NCI-H2227 (cell line): ENCODE data around the gene PRKCD.

Source experiments
- DNase-seq: peaks from one replicate; lab custom pipeline; 2025; ENCODE audit not compliant: unreplicated experiment; lab: John Stamatoyannopoulos, UW

Gene PRKCD

GRCh38 chr3:53169832-53170324, 8.9 kb downstream of the PRKCD start:
- DNase-seq = no peak

DNA sequence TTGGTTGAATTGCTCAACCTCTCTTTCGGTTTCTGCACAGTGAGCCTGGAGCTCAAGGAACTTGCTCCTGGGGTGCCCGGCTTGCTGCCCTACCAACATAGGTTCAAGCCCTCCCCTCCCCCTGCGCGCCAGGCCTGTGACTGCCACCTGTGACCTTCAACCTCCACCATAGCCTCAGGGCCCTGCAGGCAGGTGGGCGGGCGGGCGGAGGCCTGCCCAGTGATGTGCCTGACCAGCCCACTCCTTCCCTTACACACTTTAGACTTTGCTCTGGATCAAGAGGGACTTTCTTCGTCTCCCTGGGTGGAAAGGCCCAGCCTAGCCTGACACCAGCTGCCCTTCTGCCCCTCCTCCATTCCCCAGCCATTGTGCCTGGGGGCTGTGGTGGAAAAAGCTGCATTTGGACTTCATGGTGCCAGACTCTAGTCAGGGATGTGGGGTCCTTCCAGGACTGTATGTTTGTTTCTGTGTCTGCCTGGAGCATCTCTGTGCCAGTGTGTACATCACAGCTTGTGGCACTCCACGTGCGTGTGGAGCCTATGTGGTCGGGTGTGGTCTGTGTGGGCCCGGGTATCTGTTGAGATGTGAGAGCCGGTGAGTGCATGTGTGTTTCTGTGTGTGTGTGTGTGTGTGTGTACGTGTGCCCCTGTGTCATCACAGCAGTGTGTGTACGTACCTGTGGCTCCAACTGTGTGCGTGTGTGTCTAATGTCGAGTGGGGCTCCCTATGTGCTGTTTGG, 9.5 kb downstream of the PRKCD start:
- DNase-seq = no peak

DNA sequence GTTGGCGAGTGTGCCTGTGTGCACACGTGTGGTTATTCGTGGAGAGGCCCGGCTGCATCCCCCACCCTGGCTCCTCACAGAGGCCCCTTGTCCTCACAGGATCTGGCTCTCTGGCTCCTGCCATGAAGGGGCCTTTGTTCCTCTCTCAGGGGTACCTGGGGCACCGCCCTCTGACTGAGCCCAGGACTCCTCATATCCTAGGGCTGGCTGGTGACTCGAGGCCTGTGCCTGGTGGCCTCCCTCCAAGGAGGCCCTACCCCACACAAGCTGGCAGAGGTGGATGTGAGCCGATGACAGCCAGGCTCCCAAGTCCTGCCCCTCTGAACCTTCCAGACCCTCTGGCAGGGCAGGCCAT, 10.0 kb downstream of the PRKCD start:
- no peak for DNase-seq

- no peak for DNase-seq
Measured at GRCh38 chr3:53171827-53172505, 11.0 kb downstream of the PRKCD start.

- no peak for DNase-seq
Measured at GRCh38 chr3:53173107-53173506, 12.1 kb downstream of the PRKCD start.

DNA sequence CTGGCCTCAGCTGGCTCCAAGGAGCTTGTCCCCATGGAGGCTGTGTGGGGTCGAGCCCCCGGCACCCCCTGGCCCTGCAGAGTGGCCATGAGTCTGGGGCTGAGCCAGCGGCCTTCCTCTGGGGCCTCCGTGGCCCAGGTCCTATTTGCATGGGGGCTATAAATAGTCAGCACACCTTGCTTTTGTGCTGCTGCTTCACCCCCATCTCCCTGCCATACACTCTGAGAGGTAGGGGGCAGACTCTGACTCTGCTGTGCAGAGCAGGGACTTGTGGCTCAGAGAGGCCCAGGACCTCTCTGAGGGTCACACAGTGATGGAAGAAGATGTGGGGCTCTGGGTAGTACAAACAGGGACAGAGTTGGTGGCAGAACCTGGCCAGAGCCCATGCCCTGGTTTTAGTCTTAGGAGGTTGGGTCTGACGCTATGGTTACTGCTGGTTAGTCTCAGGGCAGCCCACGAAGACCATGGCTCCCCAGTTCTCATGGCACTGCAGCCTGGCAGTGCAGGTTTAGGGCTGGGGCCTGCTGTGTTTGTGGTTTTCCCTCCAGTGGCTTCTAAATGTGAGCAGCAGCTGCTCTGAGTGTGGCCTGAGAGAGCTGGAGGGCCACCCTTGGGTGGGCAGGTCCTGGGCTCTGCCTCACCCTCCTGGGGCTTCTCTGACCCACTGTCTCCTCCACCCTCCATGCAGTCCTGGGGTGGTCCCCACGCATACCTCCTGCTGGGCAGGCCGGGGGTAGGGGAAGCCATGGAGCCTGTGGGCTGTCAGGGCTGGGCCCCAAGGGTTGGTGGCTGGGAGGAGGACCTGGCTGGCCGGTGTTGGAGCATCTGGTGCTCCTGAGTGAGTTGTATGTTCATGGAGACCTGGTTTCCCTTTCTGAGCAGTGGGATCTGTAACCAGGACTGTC, 13.6 kb downstream of the PRKCD start:
- no peak for DNase-seq

DNA sequence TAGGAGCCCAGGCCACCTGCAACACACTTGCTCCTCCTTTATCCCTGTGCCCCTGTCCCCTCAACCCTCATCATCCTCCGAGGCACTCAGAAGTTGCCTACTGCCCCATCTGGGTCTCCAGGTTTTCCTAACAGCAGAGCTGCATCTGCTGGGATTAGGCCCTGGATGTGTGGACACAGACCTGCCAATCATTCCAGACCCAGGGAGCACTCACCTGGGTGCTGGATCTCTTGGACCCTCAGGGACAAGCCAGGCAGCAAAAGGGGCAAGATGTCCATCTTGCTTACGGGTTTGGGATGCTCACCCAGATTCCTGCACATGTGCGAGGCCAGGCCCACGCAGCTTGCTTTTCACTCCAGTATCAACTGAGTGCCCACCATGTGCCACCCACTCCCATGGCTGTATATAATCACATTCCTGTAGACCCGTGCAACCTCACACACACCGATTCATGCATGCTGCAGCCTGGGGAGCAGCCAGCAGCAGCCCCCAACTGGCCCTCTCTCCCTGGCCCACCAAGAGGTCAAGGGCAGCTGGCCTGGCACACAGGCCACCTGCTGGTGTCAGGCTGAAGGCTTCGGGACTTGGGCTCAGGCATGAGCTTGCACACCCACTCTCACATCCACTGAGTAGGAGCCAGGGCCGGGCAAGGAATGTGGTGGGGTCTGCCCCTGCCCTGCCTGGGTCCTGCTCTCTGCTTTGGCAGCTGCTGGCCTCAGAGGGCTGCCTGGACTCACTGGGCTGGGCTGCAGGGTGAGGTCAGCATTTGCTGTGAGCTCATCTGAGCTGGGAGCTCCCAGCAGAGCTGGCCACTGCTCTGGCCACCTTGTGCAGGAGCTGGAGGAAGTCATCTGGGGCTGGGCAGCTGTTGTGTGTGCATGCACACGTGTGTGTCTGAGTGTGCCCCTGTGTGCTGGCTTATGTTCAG, 14.9 kb downstream of the PRKCD start:
- no peak for DNase-seq

GRCh38 chr3:53178246-53178645, 17.2 kb downstream of the PRKCD start:
- DNase-seq = no peak

GRCh38 chr3:53179580-53179979, 18.6 kb downstream of the PRKCD start:
- no peak for DNase-seq

GRCh38 chr3:53180305-53181023, 19.5 kb downstream of the PRKCD start:
- no peak for DNase-seq

DNA sequence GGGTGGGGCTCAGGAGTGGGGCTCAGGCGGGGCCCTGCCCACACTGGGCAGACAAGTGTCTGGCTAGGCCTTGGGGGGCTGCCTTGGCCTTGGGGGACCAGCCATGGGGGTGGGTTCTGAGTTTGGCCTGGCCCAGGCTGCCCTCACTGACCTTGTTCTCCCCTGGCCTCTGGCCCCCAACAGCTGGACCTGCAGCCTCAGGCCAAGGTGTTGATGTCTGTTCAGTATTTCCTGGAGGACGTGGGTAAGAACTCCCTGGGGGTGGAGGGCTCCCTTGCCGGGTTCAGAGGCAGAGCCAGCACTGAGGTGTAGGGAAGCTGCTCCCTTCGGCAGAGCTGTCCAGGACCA, 20.0 kb downstream of the PRKCD start:
- DNase-seq = no peak

GRCh38 chr3:53181528-53181927, 20.5 kb downstream of the PRKCD start:
- DNase-seq = no peak

DNA sequence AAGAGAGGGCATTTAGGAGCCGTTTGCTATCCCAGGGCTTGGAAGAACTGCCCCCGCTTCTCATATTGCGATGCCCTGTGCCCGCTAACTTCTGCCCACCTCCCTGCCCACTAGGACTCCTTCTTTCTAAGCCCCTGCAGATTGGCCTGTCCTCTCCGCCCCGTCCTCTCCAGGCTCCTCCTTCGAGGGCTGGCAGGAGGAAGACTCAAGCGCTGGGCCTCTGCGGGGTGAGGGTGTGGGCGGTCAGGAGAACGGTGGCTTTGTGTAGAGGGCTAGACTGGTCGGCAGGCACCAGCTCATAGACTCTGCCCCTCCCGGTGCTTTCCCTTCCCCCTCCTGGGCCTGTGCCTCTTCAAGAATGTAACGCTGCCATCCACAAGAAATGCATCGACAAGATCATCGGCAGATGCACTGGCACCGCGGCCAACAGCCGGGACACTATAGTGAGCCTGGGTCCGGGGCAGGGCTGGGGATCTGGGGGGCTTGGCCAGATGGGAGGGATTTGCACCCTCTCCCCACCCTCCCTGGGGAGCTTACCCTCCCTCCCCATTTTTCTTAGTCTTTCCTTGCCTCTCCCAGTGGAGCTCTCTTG, 21.9 kb downstream of the PRKCD start:
- no peak for DNase-seq

GRCh38 chr3:53183514-53183913, 22.5 kb downstream of the PRKCD start:
- DNase-seq = no peak

GRCh38 chr3:53184701-53185100, 23.7 kb downstream of the PRKCD start:
- no peak for DNase-seq

DNA sequence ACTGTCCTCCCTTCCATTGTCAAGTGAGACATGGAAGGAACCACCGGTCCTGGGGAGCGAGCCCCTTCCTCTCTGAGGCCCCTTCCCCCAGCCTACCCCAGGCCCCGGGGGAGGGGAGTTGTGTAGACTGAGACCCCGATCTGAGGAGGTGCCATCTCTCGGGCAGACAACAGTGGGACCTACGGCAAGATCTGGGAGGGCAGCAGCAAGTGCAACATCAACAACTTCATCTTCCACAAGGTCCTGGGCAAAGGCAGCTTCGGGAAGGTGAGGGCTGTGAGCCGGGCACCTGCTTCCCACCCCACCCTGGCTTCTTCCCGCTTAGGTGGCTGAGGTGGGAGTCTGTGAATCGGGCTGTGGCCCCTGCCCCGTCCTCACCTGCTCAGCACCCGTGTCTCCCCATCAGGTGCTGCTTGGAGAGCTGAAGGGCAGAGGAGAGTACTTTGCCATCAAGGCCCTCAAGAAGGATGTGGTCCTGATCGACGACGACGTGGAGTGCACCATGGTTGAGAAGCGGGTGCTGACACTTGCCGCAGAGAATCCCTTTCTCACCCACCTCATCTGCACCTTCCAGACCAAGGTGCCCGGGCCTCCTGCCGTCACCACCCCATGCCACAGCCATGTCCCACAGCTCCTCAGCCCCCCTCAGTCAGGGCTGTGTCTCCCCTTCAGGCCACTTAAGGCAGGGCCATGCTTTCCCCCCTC, 24.9 kb downstream of the PRKCD start:
- DNase-seq = no peak

DNA sequence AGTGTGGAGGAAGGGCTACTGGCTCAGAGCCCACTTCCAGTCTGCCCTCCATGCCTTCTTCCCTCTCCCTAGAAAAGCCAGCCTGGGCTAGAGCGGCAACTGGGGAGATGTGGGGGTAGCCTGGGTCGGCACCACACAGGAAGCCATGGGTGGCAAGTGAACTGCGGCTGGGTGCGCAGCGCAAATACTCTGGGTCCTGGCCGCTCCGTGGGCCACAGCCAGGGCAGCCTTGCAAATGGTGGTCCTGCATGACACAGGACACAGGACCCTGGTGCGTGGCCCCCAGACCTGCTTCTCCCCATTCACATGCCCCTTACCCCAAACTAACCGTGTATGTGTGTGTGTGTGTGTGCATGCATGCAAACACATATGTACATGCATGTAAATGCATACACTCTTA, 25.7 kb downstream of the PRKCD start:
- no peak for DNase-seq

GRCh38 chr3:53187430-53187829, 26.4 kb downstream of the PRKCD start:
- DNase-seq = no peak

GRCh38 chr3:53188136-53188685, 27.2 kb downstream of the PRKCD start:
- DNase-seq = no peak
